NOMO-1 treated with DMSO at 0.1 percent for 48 hours (cell line): ENCODE results near the gene ALDH5A1.

Experiments used
- DNase-seq: peaks from one replicate; lab custom pipeline; 2025; ENCODE audit not compliant: unreplicated experiment; lab: John Stamatoyannopoulos, UW

The ALDH5A1 gene

GRCh38 chr6:24522228-24523176 is 27.7 kb downstream of the ALDH5A1 start:
- DNase-seq, result no peak

DNA sequence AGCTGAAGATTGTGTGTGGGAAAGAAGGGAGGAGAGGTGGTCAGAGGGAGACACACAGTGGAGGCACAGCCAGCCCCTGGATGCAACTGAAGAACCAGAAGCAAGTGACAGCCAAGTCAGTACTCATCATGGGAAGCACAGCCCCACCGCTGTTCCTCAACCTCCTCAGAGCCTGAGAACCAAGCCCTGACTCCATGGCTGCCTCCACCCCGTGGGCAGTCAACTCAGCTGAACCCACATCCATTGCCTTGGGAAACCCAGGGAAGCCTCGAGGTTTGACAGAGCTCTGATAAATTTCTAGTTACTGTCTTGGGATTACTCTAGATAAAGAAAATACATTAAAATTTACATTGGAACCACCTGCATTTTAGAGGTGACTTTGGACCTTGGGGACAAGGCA is 29.6 kb downstream of the ALDH5A1 start:
- no peak for DNase-seq

DNA sequence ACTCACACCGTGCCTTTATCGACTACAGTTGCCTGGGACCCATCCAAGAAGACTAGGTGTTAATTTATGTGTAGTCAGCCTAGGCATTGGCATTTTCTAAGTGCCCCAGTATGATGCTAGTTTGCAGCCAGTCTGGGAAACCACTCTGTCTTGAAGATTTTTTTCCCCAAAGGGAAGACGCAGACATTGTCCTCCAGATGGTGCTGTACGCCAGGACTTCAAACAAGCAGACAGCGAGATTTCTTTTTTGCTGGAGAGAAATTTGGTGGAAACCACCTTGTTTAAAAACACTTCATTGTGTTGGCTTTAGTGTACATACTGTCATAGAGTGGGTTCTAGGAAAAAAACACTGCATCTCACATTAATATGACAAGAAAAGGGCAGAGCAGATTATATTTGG is 30.0 kb downstream of the ALDH5A1 start:
- DNase-seq, result no peak

DNA sequence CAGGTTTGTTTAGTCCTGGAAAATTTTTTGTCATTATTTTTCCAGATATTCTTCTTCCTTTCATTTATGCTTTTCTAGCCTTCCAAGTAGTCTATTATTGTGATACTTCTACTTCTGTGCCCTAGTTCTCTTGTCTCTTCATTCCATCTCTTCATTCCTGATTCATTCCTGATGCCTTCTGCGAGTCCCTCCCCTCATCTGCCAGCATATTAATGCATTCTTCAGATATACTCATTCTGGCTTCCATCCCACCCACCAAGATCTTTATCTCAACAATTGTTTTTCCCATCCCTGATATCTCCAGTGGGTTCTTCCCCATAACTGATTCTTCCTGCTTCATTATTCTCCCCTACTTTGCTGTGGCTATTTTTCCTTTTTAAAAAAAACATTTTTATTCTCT is 35.2 kb downstream of the ALDH5A1 start:
- DNase-seq, result no peak

GRCh38 chr6:24534329-24534728 is 39.6 kb downstream of the ALDH5A1 start:
- DNase-seq, result no peak

GRCh38 chr6:24535210-24535609 is 40.4 kb downstream of the ALDH5A1 start:
- DNase-seq, result no peak

GRCh38 chr6:24536466-24536865 is 41.7 kb downstream of the ALDH5A1 start:
- DNase-seq, result no peak

GRCh38 chr6:24537082-24537699 is 42.4 kb downstream of the ALDH5A1 start:
- no peak for DNase-seq

DNA sequence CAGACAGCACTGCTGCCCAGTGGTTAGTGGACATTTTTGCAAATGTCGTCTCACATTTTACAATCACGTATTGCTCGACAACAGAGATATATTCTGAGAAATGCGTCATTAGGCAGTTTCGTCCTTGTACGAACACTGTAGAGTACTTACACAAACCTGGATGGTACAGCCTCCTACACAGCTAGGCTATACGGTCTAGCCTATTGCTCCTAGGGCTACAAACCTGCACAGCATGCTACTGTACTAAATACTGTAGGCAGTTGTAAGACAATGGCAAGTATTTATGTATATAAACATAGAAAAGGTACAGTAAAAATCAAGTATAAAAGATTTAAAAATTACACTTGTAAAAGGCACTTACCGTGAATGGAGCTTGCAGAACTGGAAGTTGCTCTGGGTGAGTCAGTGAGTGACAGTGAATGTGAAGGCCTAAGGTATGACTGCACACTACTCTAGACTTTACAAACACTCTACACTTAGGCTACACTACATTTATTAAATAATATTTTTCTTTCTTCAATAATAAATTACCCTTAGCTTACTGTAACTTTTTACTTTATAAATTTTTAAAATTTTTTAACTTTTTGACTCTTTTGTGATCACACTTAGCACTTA is 43.1 kb downstream of the ALDH5A1 start:
- no peak for DNase-seq

GRCh38 chr6:24539416-24539815 is 44.6 kb downstream of the ALDH5A1 start:
- DNase-seq, result no peak

- DNase-seq, result no peak
These were observed 45.4 kb downstream of the ALDH5A1 start for GRCh38 chr6:24540197-24540596.

GRCh38 chr6:24543683-24544082 is 48.9 kb downstream of the ALDH5A1 start:
- no peak for DNase-seq

DNA sequence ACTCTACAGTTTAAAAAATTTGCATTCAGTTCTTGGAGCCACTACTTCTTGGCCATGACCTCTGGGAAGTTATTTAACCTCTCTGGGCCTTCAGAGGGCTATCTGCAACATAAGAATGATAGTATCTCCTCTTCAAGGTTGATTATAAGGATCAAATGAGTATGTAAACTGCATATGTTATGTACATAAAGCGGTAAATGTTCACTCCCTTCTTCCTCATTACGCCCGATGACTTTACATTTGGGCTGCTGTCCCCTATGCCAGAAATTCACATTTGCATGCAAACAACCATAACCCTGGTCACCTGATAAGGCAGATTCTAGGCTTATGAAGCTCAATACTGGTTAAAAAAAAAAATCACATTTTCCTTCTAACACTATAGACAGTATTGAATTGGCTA is 50.4 kb downstream of the ALDH5A1 start:
- DNase-seq, result no peak

DNA sequence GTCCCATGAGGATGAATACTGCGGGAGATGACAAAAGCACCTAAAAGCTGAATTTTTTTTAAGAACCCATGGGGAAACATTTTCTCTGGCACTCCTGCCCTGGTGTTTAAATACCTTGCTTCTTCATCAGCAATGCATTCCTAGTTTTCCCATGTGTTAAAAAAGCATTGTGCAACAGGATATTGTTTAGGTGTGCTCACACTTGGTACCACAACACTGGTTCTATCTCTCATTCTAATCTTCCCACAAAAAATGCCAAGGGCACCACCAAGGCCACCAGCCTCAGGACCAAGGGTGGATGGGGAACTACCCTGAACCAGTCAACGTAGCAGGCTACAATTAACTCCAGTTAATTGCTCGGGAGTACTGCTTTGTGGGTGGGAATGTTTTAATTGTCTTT is 50.9 kb downstream of the ALDH5A1 start:
- DNase-seq, result no peak

DNA sequence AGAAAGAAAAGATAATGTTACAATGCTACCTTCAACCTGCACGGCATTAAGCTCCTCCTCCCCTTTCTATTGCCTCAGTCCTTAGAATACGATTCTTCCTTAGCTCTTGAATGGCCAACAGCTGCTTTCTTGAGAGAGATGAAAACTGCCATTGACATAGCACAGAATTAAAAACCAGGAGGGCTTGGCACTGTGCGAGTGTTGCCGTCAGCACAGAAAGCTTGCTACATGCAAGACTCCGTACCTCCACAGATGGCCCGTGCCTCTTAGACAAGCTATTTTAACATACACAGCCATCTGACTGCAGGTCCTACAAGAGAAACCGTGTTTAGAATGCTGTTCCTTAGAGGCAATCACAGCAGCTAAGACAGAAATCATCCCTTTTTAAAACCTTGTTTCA is 51.7 kb downstream of the ALDH5A1 start:
- DNase-seq, result no peak

GRCh38 chr6:24547243-24547642 is 52.5 kb downstream of the ALDH5A1 start:
- DNase-seq, result peak; percentile 29

DNA sequence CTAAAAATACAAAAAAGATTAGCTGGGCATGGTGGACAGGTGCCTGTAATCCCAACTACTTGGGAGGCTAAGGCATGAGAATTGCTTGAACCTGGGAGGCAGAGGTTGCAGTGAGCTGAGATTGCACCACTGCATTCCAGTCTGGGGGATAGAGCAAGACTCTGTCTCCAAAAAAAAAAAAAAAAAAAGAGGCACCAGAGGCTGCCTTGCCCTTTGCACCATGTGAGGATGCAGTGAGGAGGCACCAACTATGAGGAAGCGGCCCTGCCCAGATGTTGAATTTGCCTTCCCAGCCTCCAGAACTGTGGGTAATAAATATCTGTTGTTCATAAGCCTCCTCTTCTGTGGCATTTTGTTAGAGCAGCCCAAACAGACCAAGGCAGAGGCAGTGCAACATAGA is 54.4 kb downstream of the ALDH5A1 start:
- DNase-seq, result no peak

DNA sequence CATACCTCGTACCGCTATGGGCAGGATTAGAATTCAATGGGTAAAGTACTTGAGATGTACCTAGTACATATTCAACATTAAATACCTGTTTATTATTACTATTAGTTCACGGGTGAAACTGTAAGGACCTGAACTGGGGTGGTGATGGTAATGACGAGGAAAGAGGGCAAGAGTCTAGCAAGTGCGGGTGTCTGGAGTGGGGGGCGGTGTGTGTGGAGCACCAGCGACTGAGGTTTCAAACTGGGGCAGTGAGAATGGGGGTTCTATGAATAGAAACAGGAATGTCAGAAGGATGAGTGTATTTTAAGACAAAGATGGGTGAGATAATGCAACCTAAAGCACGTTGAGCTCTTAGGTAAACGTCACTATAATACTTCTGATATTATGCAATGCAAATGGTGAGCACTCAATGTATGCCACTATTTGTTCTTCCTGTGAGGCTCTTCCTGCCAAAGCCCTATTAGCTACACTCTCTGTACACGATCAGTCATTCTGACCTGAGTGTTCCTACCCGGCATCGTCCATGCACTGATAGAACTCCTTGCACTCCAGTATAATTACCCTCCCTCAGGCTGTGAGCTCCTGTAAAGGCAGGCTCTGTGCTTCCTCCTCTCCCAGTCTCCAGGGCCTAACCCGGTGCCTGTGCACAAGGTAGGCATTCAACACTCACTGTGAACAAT is 55.0 kb downstream of the ALDH5A1 start:
- DNase-seq, result no peak

- DNase-seq, result no peak
These were observed 56.4 kb downstream of the ALDH5A1 start for GRCh38 chr6:24551139-24551538.

GRCh38 chr6:24554474-24554873 is 59.7 kb downstream of the ALDH5A1 start:
- DNase-seq, result no peak

DNA sequence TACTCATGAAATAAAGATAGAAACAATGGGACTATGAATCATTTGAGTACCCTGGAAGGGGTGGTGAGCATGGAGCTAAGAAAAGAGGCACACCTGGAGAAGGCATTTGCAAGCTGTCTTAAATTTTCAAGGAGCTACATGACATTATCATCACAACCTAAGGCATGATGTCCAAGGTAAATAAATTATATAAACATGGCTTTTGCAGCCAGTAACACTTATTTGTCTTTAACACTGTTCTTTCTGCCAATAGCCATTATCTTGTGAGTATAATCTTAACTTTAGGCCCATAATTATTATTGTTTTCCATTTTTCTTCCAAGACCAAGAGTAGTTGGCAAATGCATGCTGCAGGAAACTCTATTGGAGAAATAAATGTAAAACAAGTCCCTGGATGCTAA is 63.7 kb downstream of the ALDH5A1 start:
- DNase-seq, result no peak
